Esophagus mucosa (tissue), 1 donor: ENCODE measurements around the gene RXFP4. TPM values are rescaled to one million over a fixed set of nuclear protein-coding genes. Genes with fewer than 3 reads are reported as not detected.
A peak's percentile ranks its signal among the peaks of the same experiment; 100 is the strongest.
"Not testable (repeated sequence)": the region's sequence is repeated elsewhere in the genome, so short reads cannot be mapped to it uniquely, and the experiment has no call there.

ENCODE experiments used
- ATAC-seq: fragments of 200-7000 bp; cut with Tn5 transposase; one replicate; pipeline ENCODE4 v1.9.1; 2020
- total RNA-seq: library from RNA; stranded (reverse); gene quantifications from one replicate; pipeline ENCODE4 v1.2.4, GENCODE V29; 2023
- donor health status: DM: yes; HTN: yes; CAD: no.

The RXFP4 gene
- total RNA-seq, 1 donor from 2014 or later: not detected

- no peak for ATAC-seq
Observed at GRCh38 chr1:155978973-155979429, 37.6 kb downstream of the RXFP4 start.

DNA sequence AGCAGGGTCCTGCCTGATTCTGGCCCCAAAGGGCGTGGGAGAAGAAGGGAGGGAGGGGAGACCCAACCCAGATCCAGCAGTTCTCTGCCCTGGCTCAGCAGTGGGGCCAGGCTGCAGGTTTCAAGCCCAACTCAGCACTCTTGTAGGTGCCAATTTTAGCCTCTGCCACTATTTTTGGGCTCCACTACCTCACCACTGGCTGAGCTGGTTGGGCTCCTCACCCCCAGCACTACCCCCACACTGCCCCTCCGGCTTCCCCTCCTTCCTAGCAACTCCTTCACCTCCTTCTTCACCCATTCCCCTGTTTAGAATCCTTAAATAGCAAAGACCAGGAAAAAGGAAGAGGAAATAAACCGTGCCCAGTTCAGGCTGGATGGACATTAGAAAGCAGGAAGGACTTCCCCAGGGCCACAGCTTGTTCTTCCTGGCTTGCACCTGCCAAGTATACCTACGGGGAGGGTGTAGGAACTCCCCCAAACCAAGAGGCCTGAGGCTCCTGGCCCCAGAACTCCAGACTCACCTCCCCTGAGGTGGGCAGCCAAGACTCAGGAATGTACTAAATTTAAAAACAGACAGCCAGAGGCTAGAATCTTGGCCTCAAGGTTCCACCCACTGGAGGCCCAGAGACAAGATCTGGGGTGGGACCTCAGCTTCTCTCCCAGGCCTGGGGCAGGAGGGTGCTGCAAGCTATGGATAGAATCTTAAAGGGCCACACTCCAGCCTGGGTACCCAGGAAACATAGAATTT, 38.3 kb downstream of the RXFP4 start:
- no peak for ATAC-seq

GRCh38 chr1:155981266-155982088, 40.0 kb downstream of the RXFP4 start:
- peak; percentile 33 for ATAC-seq

- no peak for ATAC-seq
Observed at GRCh38 chr1:155982106-155982505, 40.7 kb downstream of the RXFP4 start.

DNA sequence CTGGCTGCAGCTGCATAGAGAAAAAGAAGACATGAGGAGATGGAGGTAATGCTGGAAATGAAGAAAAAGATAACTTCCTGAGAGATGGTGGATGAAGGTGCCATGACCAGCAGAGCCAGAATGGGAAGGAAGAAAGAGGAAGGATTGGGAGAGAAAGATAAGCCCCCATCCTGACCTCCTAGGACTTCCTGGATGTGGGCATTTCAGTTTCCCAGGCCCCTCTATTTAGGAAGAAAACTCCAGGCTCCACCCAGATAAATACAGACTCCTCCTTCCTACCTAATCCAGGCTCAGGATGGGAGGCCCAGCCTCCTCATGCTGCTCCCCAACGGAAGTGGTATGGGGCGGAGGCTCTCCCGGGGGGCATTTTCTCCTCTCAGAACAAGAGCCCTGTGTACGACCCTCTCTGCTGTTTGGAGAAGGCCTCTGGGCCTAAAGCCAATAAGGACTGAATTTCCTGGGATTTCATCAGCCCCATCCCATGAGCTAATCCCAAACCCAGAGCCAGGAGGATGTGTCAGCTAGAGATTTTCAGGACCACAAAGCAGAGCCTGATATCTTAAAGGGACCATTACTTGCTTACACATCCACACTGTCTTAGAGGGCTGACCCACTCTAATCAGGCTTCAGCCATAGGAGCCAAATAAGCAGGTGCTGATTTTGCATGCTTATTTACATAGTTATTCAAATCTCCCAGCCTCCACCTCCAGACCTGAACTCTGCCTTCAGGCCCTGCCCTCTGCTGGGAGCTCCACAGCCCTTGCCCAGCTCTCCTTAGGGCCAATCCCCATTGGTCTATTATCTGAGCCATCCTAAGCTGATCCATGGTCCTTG, 42.0 kb downstream of the RXFP4 start:
- ATAC-seq: peak; percentile 35

GRCh38 chr1:155984341-155984740, 42.9 kb downstream of the RXFP4 start:
- no peak for ATAC-seq

GRCh38 chr1:155984903-155985645, 43.6 kb downstream of the RXFP4 start:
- not testable (repeated sequence) for ATAC-seq

- ATAC-seq: peak; percentile 94
Observed at GRCh38 chr1:155989242-155990004, 48.0 kb downstream of the RXFP4 start.

GRCh38 chr1:155990005-155990739, 48.7 kb downstream of the RXFP4 start:
- no peak for ATAC-seq

Other genes with a start within 250 kb of the RXFP4 start
- 25.9 TPM for gene GON4L, start 84.4 kb upstream of the RXFP4 start, total RNA-seq
- 0.76 TPM for gene SYT11, start 82.1 kb upstream of the RXFP4 start, total RNA-seq
- gene RIT1, start 30.3 kb upstream of the RXFP4 start, total RNA-seq: 35.7 TPM
- 19.4 TPM for gene KHDC4, start 7.2 kb upstream of the RXFP4 start, total RNA-seq
- 23.8 TPM for gene ARHGEF2, start 36.9 kb downstream of the RXFP4 start, total RNA-seq
- 121 TPM for gene SSR2, start 79.3 kb downstream of the RXFP4 start, total RNA-seq
- gene UBQLN4, start 112.2 kb downstream of the RXFP4 start, total RNA-seq: 23.0 TPM
- gene LAMTOR2, start 113.1 kb downstream of the RXFP4 start, total RNA-seq: 62.3 TPM
- gene RAB25, start 119.5 kb downstream of the RXFP4 start, total RNA-seq: 420 TPM
- gene MEX3A, start 140.8 kb downstream of the RXFP4 start, total RNA-seq: 1.7 TPM
- 315 TPM for gene LMNA, start 173.1 kb downstream of the RXFP4 start, total RNA-seq
- 34.6 TPM for gene SEMA4A, start 211.9 kb downstream of the RXFP4 start, total RNA-seq